ENCODE measurements around the gene TNFRSF25.

TNFRSF25 gene

DNA sequence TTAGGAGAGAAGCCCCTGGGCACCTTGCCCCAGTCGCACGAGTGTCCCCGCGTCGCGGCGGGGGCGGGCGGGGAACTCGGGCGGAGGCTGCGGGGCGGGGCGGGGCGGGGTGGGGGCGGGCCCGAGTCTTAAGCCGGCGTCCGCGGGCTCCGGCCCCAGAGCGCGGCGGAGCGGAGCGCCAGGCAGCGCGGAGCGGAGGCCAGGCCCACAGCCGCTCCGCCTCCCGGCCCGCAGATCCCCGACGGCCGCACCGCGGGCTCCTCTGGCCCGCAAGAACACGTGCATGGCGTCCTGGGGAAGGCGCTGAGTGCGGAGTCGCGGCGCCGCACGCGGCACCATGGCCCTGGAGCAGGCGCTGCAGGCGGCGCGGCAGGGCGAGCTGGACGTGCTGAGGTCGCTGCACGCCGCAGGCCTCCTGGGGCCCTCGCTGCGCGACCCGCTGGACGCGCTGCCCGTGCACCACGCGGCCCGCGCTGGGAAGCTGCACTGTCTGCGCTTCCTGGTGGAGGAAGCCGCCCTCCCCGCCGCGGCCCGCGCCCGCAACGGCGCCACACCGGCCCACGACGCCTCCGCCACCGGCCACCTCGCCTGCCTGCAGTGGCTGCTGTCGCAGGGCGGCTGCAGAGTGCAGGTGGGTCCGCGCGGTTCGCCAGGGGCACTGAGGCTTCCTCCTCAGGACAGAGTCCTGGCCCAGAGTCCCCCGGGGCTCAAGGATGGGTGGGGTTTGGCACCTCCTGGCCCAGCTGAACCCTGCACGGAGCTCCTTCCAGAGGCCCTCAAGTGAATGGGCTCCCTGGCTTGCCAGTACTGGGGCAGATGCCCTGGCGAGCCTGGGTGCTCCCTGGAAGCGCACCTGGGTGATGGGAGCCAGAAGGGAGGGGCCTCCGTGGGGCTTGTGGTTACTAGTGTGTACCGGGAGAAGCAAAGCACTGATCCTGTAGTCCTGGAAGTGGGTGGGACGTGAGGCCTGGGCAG lies 41.1 kb downstream of the TNFRSF25 start, which contains the start of gene ESPN:
ESPN (plus strand) TSS at position 158 of the 975 bp plus-strand sequence; CDS start at position 338, 180 bp downstream.
- DNase-seq (ENCODE audit: low read depth): no peak
- H3K4me3 ChIP-seq (ENCODE audit: low read depth, low read length): no peak within 1 kb of the TSS

GRCh38 chr1:6424000-6424565 lies 41.9 kb downstream of the TNFRSF25 start:
- H3K4me3 ChIP-seq (ENCODE audit: low read depth, low read length): no peak overlapping the region
- no peak for DNase-seq (ENCODE audit: low read depth)

GRCh38 chr1:6423321-6423999 lies 42.5 kb downstream of the TNFRSF25 start:
- H3K4me3 ChIP-seq (ENCODE audit: low read depth, low read length): no peak overlapping the region
- DNase-seq (ENCODE audit: low read depth): no peak

GRCh38 chr1:6421266-6421665 lies 44.7 kb downstream of the TNFRSF25 start:
- DNase-seq (ENCODE audit: low read depth): no peak
- H3K4me3 ChIP-seq (ENCODE audit: low read depth, low read length): no peak overlapping the region

GRCh38 chr1:6420454-6421042 lies 45.4 kb downstream of the TNFRSF25 start:
- no peak for DNase-seq (ENCODE audit: low read depth)
- peak overlapping the region; percentile 11 for H3K4me3 ChIP-seq (ENCODE audit: low read depth, low read length)

DNA sequence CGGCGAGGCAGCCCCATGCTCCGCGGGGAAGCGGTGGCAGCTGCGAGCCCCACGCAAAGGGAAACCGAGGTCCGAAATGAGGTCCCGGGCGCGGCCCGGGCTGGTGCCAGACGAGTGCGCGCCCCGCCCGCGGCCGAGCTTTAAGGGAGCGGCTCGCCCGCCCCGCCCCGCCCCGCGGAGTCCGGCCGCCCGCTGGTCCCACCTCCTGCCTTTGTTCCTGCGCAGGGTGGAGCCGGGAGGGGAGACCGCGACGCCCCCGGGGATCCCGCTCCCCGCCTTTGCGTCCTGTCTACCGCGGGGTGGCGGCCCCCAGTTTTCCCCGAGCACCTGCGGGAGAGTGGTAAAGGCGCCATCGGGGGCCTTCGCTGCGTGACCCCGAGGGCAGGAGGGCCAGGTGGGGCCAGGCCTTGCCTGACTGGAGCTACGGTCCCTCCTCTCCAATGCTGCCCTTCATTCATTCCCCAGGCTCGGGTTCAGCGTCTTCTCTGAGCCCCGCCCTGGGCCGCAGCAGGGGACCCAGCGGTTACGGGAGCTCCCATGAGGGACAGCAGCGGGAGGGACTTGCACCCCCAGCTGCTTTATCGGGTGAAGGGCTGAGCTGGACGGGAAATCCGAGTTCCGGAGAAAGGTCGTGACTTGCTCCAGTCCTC lies 46.0 kb downstream of the TNFRSF25 start, which contains the start of gene HES2:
HES2 (minus strand) TSS at position 116 of the 650 bp plus-strand sequence; CDS start at position 17, 99 bp downstream.
- no peak for DNase-seq (ENCODE audit: low read depth)
- H3K4me3 ChIP-seq (ENCODE audit: low read depth, low read length): peak within 1 kb of the TSS; percentile 28

DNA sequence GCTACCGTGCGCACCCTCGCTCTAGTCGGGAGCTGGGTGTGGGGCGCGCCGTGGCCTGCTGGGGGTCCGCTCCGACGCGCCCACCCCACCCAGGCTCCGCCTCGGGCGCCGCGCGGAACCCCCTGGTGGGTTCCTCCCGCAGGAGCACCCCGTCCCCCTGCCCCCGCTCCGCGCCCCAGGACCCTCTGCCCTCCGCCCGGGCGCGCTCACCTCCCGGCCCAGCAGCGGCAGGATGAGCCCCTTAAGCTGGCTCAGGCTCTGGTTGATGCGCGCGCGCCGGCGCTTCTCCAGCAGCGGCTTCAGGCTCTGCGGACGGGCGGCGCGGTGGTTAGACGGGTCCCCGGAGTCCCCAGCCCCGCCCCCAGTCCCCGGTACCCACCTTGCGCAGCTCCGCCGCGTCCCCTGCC lies 46.6 kb downstream of the TNFRSF25 start:
- DNase-seq (ENCODE audit: low read depth): no peak
- peak overlapping the region; percentile 28 for H3K4me3 ChIP-seq (ENCODE audit: low read depth, low read length)

GRCh38 chr1:6418668-6419396 lies 47.1 kb downstream of the TNFRSF25 start:
- H3K4me3 ChIP-seq (ENCODE audit: low read depth, low read length): no peak overlapping the region
- no peak for DNase-seq (ENCODE audit: low read depth)

DNA sequence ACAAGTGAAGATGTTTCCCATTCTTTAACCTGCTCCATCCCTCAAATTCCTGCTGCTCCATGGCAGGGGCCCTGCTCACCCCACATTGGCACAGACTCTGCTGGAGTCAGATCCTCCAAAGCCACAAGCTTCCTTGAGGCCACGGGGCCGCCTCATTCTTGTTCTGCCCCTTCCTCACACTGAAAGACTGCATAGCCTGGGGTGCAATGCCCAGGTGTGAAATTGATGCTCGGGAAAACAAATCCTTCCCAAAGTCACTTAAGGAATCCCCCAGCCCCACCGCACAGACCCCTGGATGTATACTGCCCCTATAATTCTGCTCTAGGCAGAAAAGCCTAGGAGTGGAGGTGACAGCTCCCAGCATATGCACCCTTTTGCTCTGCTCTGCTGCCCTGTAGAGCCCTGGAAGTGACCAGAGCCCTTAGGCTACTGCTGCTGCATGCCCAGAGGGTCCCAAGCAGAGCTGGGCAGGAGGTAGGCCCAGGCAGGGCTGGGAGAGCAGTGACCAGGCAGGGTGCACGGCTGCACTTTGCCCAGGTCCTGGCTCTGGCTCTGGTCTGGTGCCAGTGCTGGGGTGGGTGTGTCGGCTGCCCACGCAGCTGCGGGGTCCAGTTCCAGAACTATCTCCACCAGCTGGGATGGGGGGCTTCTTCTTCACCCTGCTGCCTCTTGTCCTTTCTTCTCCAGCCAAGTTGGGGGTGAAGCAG lies 47.9 kb downstream of the TNFRSF25 start:
- DNase-seq (ENCODE audit: low read depth): no peak
- no peak overlapping the region for H3K4me3 ChIP-seq (ENCODE audit: low read depth, low read length)

DNA sequence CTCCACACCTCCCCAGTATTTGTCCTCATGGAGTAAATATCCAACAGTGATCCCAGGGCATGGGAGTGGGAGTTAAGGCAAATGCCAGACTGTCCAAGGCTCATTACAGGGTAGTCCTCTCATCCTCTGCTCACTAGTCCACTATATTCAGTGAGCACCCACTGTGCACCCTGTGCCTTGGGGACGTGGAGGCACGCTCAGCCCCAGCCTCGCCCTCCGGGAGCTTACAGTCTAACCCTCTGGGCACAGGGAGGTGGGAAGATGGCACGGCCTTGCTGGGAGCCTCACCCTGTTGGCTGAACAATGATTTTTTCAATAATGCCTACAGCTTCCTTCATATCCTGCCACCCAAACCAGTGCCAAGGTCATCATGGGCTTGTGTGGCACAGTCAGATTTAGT lies 49.1 kb downstream of the TNFRSF25 start:
- H3K4me3 ChIP-seq (ENCODE audit: low read depth, low read length): no peak overlapping the region
- no peak for DNase-seq (ENCODE audit: low read depth)

DNA sequence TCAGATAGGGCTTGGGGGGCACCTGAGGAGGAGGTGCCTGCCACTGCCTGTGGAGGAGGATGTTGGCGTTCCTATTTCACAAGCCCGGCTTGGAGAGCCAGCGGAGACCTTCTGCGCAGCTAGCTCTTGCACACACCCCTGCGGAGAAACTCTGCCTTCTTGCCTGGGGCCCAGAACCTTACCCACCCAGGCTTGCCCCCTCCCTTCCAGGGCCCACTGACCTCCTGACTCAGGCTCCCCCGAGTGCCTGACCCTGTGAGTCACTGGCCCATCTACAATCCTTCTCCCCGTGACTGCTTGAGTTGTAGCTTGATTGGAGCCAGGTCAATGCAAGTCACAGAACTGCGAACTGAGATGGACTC lies 49.7 kb downstream of the TNFRSF25 start:
- no peak overlapping the region for H3K4me3 ChIP-seq (ENCODE audit: low read depth, low read length)
- no peak for DNase-seq (ENCODE audit: low read depth)

DNA sequence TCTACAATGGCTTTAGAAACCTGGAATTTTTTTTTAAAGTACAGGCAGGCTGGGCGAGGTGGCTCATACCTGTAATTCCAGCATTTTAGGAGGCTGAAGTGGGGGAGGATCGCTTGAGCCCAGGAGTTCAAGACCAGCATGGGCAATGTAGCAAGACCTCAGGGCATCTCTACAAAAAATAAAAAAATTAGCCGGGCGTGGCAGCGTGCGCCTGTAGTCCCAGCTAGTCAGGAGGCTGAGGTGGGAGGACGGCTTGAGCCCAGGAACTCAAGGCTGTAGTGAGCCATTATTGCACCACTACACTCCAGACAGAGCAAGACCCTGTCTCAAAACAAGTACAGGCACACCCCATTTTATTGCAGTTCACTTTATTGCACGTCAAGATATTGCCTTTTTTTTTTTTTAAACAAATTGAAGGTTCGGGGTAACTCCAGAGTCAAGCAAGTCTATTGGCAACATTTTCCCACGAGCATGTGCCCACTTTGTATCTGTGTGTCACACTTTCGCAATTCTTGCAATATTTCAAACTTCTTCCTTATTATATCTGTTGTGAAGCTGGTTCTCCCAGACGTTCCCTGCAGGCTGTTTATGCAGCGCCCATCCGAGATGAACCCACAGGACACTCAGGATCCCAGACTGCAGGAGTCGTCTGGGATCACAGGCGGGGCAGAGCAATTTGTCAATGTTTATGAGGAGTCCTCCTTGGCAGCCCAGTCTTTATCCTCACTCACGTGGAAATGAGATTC lies 50.9 kb downstream of the TNFRSF25 start:
- DNase-seq (ENCODE audit: low read depth): no peak
- no peak overlapping the region for H3K4me3 ChIP-seq (ENCODE audit: low read depth, low read length)

GRCh38 chr1:6414443-6414844 lies 51.5 kb downstream of the TNFRSF25 start:
- H3K4me3 ChIP-seq (ENCODE audit: low read depth, low read length): peak overlapping the region; percentile 18
- no peak for DNase-seq (ENCODE audit: low read depth)

- no peak for DNase-seq (ENCODE audit: low read depth)
- no peak overlapping the region for H3K4me3 ChIP-seq (ENCODE audit: low read depth, low read length)
Measured at GRCh38 chr1:6412896-6413295, 53.1 kb downstream of the TNFRSF25 start.

Data from skeletal muscle cell (primary cell).